ENCODE measurements around the gene ATP6V0B.

GRCh38 chr1:43934101-43934985, 40.4 kb upstream of the ATP6V0B start:
- TF ChIP-seq CTCF (IDR thresholded peaks at IDR 0.05) (peak; percentile 68 to 80 (median 75)), POLR2A (IDR thresholded peaks at IDR 0.05) (no peak)
